Lower lobe of right lung (tissue), 2 donors: ENCODE measurements around the gene RALGPS1. TPM values are rescaled to one million over a fixed set of nuclear protein-coding genes. Genes with fewer than 3 reads are reported as not detected.

ENCODE experiments used
- ATAC-seq, 2 donors: fragments of 200-7000 bp; cut with Tn5 transposase; one replicate each; pipeline ENCODE4 v1.9.1; 2020 to 2022; ENCODE audit warnings: mild to moderate bottlenecking in 2 of 2, moderate library complexity in 2 of 2
- DNase-seq: peaks from one replicate; pipeline ENCODE4 v3.0.0-alpha.2; 2020
- H3K27ac ChIP-seq: fragments of 200-600 bp; one replicate; pipeline ENCODE4 v1.8.0; 2022
- H3K27me3 ChIP-seq: fragments of 200-600 bp; one replicate; pipeline ENCODE4 v1.8.0; 2022; ENCODE audit warnings: low read depth
- H3K36me3 ChIP-seq: fragments of 200-600 bp; one replicate; pipeline ENCODE4 v1.8.0; 2022; ENCODE audit warnings: mild to moderate bottlenecking
- H3K4me1 ChIP-seq: fragments of 200-600 bp; one replicate; pipeline ENCODE4 v1.8.0; 2022
- H3K4me3 ChIP-seq: fragments of 200-600 bp; one replicate; pipeline ENCODE4 v1.8.0; 2022; ENCODE audit warnings: mild to moderate bottlenecking
- H3K9me3 ChIP-seq: fragments of 200-600 bp; one replicate; pipeline ENCODE4 v1.8.0; 2022
- intact Hi-C: fragments of 100-400 bp; cut with DNase I; formaldehyde crosslinking; loops from one replicate; pipeline ENCODE4 v1.11.0; 2022
- total RNA-seq: library from RNA; stranded (reverse); fragmentation: NEBNext Ultra II Directional; extraction: Animal tissue kit (Norgen Biotek cat#: 25700); gene quantifications from one replicate; pipeline ENCODE4 v1.2.1, GENCODE V29; 2021
- TF ChIP-seq, protein P1 (sequence below): fragments of 200-600 bp; IDR thresholded peaks from one replicate; pipeline ENCODE4 v1.8.0; 2022; ENCODE audit warnings: antibody characterized with exemption, mild to moderate bottlenecking
- donor health status: DM: no; HTN: yes; CAD: no; lungs with severe emphysema.

Gene RALGPS1
- total RNA-seq, 1 donor from 2014 or later: 17.6 TPM

DNA sequence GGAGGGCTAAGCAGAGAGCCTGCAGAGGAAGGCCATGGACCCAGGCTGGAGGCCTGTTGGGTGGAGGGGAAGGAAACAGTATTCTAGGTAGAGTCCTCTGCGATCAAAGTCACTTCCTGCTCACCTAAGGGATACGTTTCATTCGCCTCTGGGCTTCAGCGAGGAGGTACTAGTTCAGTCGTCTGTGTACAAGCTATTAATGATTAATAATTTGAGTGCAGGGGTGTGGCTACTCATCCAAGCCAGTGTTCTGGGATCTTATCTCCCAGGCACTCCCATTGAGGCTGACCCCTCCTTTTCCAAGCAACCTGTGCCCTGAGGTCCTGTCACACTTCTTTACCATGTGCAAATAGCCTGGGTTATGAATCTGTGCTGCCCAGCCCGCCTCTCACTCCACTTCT, 25.2 kb downstream of the RALGPS1 start:
- TF ChIP-seq, protein P1, sequence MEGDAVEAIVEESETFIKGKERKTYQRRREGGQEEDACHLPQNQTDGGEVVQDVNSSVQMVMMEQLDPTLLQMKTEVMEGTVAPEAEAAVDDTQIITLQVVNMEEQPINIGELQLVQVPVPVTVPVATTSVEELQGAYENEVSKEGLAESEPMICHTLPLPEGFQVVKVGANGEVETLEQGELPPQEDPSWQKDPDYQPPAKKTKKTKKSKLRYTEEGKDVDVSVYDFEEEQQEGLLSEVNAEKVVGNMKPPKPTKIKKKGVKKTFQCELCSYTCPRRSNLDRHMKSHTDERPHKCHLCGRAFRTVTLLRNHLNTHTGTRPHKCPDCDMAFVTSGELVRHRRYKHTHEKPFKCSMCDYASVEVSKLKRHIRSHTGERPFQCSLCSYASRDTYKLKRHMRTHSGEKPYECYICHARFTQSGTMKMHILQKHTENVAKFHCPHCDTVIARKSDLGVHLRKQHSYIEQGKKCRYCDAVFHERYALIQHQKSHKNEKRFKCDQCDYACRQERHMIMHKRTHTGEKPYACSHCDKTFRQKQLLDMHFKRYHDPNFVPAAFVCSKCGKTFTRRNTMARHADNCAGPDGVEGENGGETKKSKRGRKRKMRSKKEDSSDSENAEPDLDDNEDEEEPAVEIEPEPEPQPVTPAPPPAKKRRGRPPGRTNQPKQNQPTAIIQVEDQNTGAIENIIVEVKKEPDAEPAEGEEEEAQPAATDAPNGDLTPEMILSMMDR: no peak
- ATAC-seq (peak; percentile 91 to 95), DNase-seq (peak; percentile 58)
- intact Hi-C loops: loop anchor here (5.0 kb wide), 1 partner anchor 257 kb away; no protein-coding TSS in a partner anchor
- H3K27me3 ChIP-seq: no peaks in the 10 kb centered on the region
- no peaks in the 10 kb centered on the region for H3K36me3 ChIP-seq
- no peak overlapping the region for H3K4me3 ChIP-seq
- no peaks in the 10 kb centered on the region for H3K9me3 ChIP-seq
- peak overlapping the region; percentile 49 for H3K27ac ChIP-seq
- peaks cover 17% of the 10 kb centered on the region for H3K4me1 ChIP-seq

DNA sequence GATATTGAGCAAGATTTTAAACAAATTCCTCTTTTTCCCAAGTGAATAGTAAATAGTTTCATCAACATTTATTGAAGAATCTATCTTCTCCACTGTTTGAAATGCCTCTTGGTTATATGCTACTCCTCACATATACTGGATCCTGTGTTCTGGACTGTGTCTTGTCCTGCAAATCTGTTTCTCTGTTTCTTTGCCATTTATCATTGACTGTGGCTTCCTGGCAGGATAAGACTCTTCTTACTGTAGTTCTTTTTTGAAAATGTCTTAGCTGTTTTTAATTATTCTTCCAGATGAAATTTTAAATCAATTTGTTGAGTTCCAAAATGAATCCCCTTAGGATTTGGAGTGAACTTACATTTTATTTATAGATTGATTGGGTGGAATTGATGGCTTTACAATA, 27.8 kb downstream of the RALGPS1 start:
- TF ChIP-seq, protein P1: no peak
- no peaks in the 10 kb centered on the region for H3K9me3 ChIP-seq
- intact Hi-C loops: loop anchor here (5.0 kb wide), 1 partner anchor 255 kb away; no protein-coding TSS in a partner anchor
- H3K36me3 ChIP-seq: no peaks in the 10 kb centered on the region
- H3K27me3 ChIP-seq: no peaks in the 10 kb centered on the region
- H3K4me1 ChIP-seq: peaks cover 17% of the 10 kb centered on the region
- H3K4me3 ChIP-seq: no peak overlapping the region
- no peak for DNase-seq
- no peak for ATAC-seq
- H3K27ac ChIP-seq: no peak overlapping the region

DNA sequence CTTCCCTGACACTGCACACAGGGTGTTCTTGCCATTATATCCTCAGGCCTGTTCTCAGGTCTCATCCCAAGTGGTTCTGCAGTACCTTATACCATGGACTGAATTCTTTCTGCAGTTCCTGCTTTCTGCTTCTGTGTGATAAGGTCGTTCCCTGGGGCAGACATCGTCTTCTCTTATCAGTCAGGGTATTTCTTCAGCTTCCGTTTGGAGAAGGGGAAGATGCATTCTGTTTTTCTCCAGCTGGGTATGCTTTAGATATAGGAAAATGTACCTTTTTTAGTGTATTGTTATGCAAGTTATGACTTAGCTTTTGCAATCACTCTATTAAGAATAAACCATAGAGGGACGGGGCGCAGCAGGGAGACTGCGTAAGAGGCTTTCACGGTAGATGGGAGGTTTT, 31.1 kb downstream of the RALGPS1 start:
- H3K4me1 ChIP-seq: peaks cover 7% of the 10 kb centered on the region
- H3K27me3 ChIP-seq: no peaks in the 10 kb centered on the region
- H3K9me3 ChIP-seq: no peaks in the 10 kb centered on the region
- no peaks in the 10 kb centered on the region for H3K36me3 ChIP-seq
- no peak for DNase-seq
- TF ChIP-seq, protein P1: no peak
- intact Hi-C loops: no loop called here
- no peak for ATAC-seq
- H3K27ac ChIP-seq: no peak overlapping the region
- no peak overlapping the region for H3K4me3 ChIP-seq

DNA sequence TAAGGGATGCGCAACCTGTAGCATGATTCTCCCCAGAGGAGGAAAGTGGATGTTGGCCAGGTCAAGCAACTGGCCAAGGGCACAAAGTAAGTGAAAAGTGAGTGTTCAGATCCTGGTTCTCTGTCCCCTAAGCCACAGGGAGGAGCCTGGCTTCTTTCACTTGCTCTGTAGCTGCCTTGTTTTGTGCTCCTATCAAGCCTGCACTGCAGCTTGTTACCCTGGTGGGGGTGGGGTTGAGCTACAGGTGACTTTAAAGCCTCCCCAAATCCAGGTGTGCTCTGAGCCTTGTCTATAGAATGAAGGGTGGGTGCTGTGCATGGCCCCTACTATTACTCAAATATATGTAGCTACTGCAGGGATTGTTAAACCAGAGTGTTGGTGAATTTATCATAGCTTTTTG, 32.9 kb downstream of the RALGPS1 start:
- H3K27me3 ChIP-seq: no peaks in the 10 kb centered on the region
- intact Hi-C loops: no loop called here
- TF ChIP-seq, protein P1: no peak
- no peaks in the 10 kb centered on the region for H3K9me3 ChIP-seq
- no peaks in the 10 kb centered on the region for H3K36me3 ChIP-seq
- DNase-seq (no peak), ATAC-seq (peak in 1 of 2 donors; percentile 44)
- H3K4me3 ChIP-seq: no peak overlapping the region
- H3K27ac ChIP-seq: no peak overlapping the region
- no peaks in the 10 kb centered on the region for H3K4me1 ChIP-seq

DNA sequence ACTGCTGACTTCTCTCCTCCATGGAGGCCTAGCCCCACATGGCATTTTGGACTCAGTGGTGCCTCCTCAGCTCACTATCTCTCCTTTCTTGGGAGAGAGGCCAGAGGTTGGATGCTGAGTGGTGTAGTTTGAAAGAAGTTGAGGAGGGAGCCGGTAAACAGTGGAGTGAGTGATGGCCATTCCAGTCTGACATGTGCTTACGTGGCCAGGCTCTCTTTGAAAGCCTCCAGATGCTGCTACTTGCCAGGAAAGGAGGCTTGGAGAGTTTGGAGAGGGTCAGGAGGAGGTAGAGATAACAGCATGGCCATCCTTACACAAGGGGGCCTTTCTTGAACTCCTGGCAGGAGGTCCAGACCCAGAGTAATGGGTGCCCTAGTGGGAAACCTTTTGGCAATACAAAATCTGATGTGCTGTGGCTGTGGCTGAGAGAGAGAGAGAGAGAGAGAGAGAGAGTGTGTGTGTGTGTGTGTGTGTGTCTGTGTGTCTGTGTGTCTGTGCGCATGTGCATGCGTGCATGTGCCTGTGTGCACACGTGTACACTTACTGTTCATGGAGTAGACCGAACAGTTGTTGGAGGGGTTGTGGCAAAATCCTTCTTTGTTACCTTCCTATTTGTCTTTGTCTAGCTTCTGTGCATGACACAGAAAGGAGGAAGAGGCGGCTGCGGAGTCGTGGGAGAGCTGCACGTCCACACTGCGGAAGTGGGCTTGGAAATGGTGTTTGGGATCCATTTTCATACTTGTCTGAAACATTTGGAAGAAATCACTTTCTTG, 37.8 kb downstream of the RALGPS1 start:
- Histone ChIP-seq H3K36me3 (no peaks in the 10 kb centered on the region), H3K27ac (no peak overlapping the region), H3K4me1 (peaks cover 7% of the 10 kb centered on the region), H3K27me3 (no peaks in the 10 kb centered on the region), H3K9me3 (no peaks in the 10 kb centered on the region), H3K4me3 (no peak overlapping the region)
- TF ChIP-seq, protein P1: no peak
- DNase-seq: no peak
- ATAC-seq: peak; percentile 29 to 55
- intact Hi-C loops: no loop called here
